Nephron progenitor cell (in vitro differentiated cells): ENCODE data around the gene ADTRP.

ENCODE experiments used
- DNase-seq: peaks from one replicate; pipeline ENCODE4 v3.0.0; 2021
- H3K27ac Mint-ChIP-seq: 2 replicates; pipeline ENCODE4 v1.8.0; 2021; ENCODE audit warnings: mild to moderate bottlenecking, moderate library complexity, mixed read lengths
- H3K27me3 Mint-ChIP-seq: 2 replicates; pipeline ENCODE4 v1.8.0; 2021; ENCODE audit warnings: mild to moderate bottlenecking, low read depth, mixed read lengths; ENCODE audit not compliant: poor library complexity
- H3K36me3 Mint-ChIP-seq: 2 replicates; pipeline ENCODE4 v1.8.0; 2021; ENCODE audit warnings: low read depth, mixed read lengths
- H3K4me1 Mint-ChIP-seq: 2 replicates; pipeline ENCODE4 v1.8.0; 2021; ENCODE audit warnings: mixed read lengths
- H3K4me3 Mint-ChIP-seq: 2 replicates; pipeline ENCODE4 v1.8.0; 2021; ENCODE audit warnings: mild to moderate bottlenecking, moderate library complexity, mixed read lengths
- H3K9me3 Mint-ChIP-seq: 2 replicates; pipeline ENCODE4 v1.8.0; 2021; ENCODE audit warnings: mild to moderate bottlenecking, moderate library complexity, mixed read lengths
- CTCF ChIP-seq: fragments of 200-600 bp; sonication (generic); IDR thresholded peaks from 2 replicates; pipeline ENCODE4 v1.5.0; 2021; ENCODE audit warnings: antibody characterized with exemption

Gene ADTRP

GRCh38 chr6:11711984-11712711 lies 66.5 kb downstream of the ADTRP start:
- Mint-ChIP-seq H3K9me3 (peaks cover 5% of the 10 kb centered on the region), H3K27me3 (peaks cover 4% of the 10 kb centered on the region), H3K36me3 (no peaks in the 10 kb centered on the region), H3K27ac (no peak overlapping the region), H3K4me1 (peaks cover 57% of the 10 kb centered on the region), H3K4me3 (no peak overlapping the region)
- no peak for DNase-seq
- no peak for TF ChIP-seq CTCF

DNA sequence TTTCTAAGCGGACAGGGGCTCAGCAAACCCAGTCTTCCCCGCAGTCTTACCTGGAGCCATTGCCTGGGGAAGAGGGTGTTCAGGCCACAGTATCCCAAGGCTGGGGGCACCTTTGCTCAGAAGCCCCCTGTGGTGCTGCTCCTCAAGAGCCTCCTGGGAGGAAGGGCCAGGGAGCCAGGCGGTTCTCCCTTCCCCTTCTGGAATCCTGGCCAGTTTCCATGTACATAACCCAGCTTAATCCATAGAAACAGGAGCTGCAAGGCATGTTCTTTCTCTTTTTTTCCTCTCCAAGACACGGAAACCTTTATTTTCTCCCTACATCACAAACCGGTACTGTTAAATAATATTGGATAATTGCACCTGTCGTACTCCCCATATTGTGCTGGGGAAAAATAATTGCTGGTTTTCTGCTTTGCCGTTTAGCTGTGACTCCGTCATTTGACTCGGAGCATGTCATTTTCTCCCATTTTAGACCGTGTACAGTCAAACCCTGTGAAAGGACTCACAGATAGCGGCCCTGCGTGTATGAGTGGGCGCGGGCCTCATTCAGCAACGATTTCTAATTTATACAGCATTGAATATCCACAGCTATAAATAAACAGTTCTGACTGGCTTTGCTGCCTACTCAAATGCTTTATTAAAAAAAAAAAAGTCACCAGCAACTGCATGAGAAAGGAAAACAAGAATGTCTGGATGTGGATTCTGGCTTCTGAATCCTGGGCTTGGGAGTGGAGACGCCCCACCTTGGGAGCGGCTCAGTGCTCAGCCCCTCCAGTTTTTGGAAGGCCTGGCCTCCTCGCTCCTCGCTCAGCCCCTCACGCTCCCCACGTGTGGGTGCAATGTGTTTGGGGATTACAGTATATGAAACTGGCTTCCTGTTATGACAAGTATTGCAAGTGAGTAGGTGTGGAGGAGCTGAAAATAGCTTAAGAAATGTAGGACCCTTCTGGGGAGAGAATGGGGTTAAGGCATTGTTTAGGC lies 67.3 kb downstream of the ADTRP start:
- H3K27ac Mint-ChIP-seq: no peak overlapping the region
- no peak overlapping the region for H3K4me3 Mint-ChIP-seq
- H3K4me1 Mint-ChIP-seq: peaks cover 57% of the 10 kb centered on the region
- no peak for TF ChIP-seq CTCF
- DNase-seq: no peak
- H3K9me3 Mint-ChIP-seq: peaks cover 5% of the 10 kb centered on the region
- H3K36me3 Mint-ChIP-seq: no peaks in the 10 kb centered on the region
- peaks cover 4% of the 10 kb centered on the region for H3K27me3 Mint-ChIP-seq

GRCh38 chr6:11710311-11710761 lies 68.3 kb downstream of the ADTRP start:
- Mint-ChIP-seq H3K4me3 (no peak overlapping the region), H3K9me3 (peaks cover 5% of the 10 kb centered on the region), H3K36me3 (no peaks in the 10 kb centered on the region), H3K27ac (peak overlapping the region; percentile 75), H3K27me3 (peaks cover 4% of the 10 kb centered on the region), H3K4me1 (peaks cover 54% of the 10 kb centered on the region)
- TF ChIP-seq CTCF: no peak
- DNase-seq: no peak

DNA sequence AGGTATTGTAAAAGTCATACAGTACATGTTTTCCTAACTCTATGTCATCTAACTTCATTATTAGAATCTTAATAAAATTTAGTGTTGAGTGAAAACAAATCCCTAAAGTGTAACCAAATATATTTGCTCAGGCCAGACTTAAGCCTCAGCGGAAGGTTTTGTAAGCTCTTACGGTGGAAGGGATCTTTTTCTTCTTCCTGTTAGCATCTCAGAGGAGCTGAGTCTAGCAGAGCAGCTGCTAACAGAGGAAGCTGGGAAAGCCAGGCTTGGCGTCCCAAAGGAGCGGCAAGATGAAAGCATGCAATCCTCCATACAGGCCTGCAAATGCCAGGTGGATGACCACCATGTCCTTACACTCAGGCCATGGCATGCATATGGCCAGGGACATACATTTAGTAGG lies 72.4 kb downstream of the ADTRP start:
- no peak overlapping the region for H3K27ac Mint-ChIP-seq
- H3K4me1 Mint-ChIP-seq: peaks cover 27% of the 10 kb centered on the region
- peaks cover 4% of the 10 kb centered on the region for H3K27me3 Mint-ChIP-seq
- peaks cover 5% of the 10 kb centered on the region for H3K9me3 Mint-ChIP-seq
- TF ChIP-seq CTCF: no peak
- DNase-seq: no peak
- H3K36me3 Mint-ChIP-seq: no peaks in the 10 kb centered on the region
- no peak overlapping the region for H3K4me3 Mint-ChIP-seq

DNA sequence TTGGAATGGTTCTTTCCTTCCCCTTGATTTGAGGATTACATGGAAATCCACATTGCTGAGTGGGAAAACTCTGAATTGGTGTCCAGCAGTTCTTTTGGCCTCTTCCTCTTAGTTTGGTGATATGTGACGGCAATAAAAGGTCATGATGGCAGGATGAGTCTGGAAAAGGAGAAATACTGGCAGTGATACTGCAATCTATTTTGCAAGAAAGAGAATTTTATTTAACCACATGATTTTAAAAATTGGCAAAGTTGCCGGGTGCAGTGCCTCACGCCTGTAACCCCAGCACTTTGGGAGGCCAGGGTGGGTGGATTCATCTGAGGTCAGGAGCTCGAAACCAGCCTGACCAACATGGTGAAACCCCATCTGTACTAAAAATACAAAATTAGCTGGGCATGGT lies 73.1 kb downstream of the ADTRP start:
- Mint-ChIP-seq H3K27ac (no peak overlapping the region), H3K4me1 (peaks cover 20% of the 10 kb centered on the region), H3K4me3 (no peak overlapping the region), H3K27me3 (peaks cover 4% of the 10 kb centered on the region), H3K9me3 (peaks cover 5% of the 10 kb centered on the region), H3K36me3 (no peaks in the 10 kb centered on the region)
- no peak for TF ChIP-seq CTCF
- DNase-seq: no peak
